GM12878 (cell line): ENCODE data around the gene INA. TPM values are rescaled to one million over a fixed set of nuclear protein-coding genes. Genes with fewer than 3 reads are reported as not detected.

ENCODE experiments used
- ATAC-seq: fragments of 200-7000 bp; cut with Tn5 transposase; 3 replicates; pipeline ENCODE4 v1.9.1; 2020; ENCODE audit warnings: mild to moderate bottlenecking, moderate library complexity
- BruUV-seq: library from RNA; stranded (reverse); fragments of 400-500 nt; replicated peaks from 2 replicates; lab custom pipeline; 2021; lab: Mats Ljungman, UMichigan
- CTCF ChIA-PET: fragments of 300-600 bp; sonication (Branson Sonifier 250); formaldehyde crosslinking; extraction: SDS; loops from one replicate; lab custom pipeline; 2021; ENCODE audit warnings: inconsistent platforms; lab: Yijun Ruan, JAX
- POLR2A ChIA-PET: fragments of 350-600 bp; formaldehyde crosslinking; extraction: SDS; loops from one replicate; lab custom pipeline; 2021; ENCODE audit warnings: inconsistent platforms; lab: Charles Lee
- RAD21 ChIA-PET: fragments of 300-600 bp; sonication (Branson Sonifier 250); formaldehyde crosslinking; loops from one replicate; lab custom pipeline; 2023; ENCODE audit warnings: antibody characterized with exemption; ENCODE audit not compliant: unreplicated experiment; lab: Charles Lee
- SMC1A ChIA-PET: fragments of 300-600 bp; sonication (Branson Sonifier 250); formaldehyde crosslinking; loops from one replicate; lab custom pipeline; 2023; ENCODE audit not compliant: unreplicated experiment, uncharacterized antibody; lab: Charles Lee
- DNase-seq: peaks from one replicate; pipeline ENCODE4 v3.0.0-alpha.2; 2011; ENCODE audit warnings: low read depth, low spot score
- FAIRE-seq: peaks from 3 replicates; lab custom pipeline; 2011; peaks lifted over from hg19 to GRCh38; lab: Jason Lieb, UNC
- H2AFZ ChIP-seq: 2 replicates; pipeline ENCODE4 v1.6.0; 2011; ENCODE audit warnings: low read depth, low read length, control low read depth; ENCODE audit not compliant: control insufficient read depth
- H3K27ac ChIP-seq: 2 replicates; pipeline ENCODE4 v1.5.1; 2011; ENCODE audit warnings: control low read depth; ENCODE audit not compliant: control insufficient read depth, insufficient read depth
- H3K27me3 ChIP-seq, 2 experiments: replicated peaks in 1 of 2; 2 replicates each; pipeline versions ENCODE4 v1.6.0 to v1.6.1; 2011; ENCODE audit warnings: low read length in 1 of 2; ENCODE audit not compliant: control insufficient read depth in 2 of 2, insufficient read depth in 2 of 2
- H3K36me3 ChIP-seq, 2 experiments: 2 replicates each; pipeline ENCODE4 v1.5.1; 2011; ENCODE audit warnings: low read length in 1 of 2; ENCODE audit not compliant: control insufficient read depth in 2 of 2, insufficient read depth in 2 of 2
- H3K4me1 ChIP-seq: 2 replicates; pipeline ENCODE4 v1.6.1; 2011; ENCODE audit warnings: mild to moderate bottlenecking, low read length, moderate library complexity, mixed read lengths; ENCODE audit not compliant: control insufficient read depth, insufficient read depth
- H3K4me2 ChIP-seq: 2 replicates; pipeline ENCODE4 v1.6.0; 2011; ENCODE audit warnings: control low read depth; ENCODE audit not compliant: control insufficient read depth, insufficient read depth
- H3K4me3 ChIP-seq: fragments of 200-600 bp; sonication (generic); 2 replicates; pipeline ENCODE4 v1.5.1; 2016
- H3K79me2 ChIP-seq: 2 replicates; pipeline ENCODE4 v1.6.0; 2011; ENCODE audit warnings: low read length; ENCODE audit not compliant: control insufficient read depth, insufficient read depth
- H3K9ac ChIP-seq: 2 replicates; pipeline ENCODE4 v1.8.0; 2011; ENCODE audit warnings: low read length, control low read depth, mixed read lengths; ENCODE audit not compliant: control insufficient read depth, insufficient read depth
- H3K9me3 ChIP-seq: replicated peaks from 3 replicates; pipeline ENCODE4 v1.5.1; 2011; ENCODE audit warnings: mild to moderate bottlenecking, low read length; ENCODE audit not compliant: control insufficient read depth, insufficient read depth
- H4K20me1 ChIP-seq: 2 replicates; pipeline ENCODE4 v1.6.0; 2011; ENCODE audit not compliant: control insufficient read depth, insufficient read depth
- CBX3 ChIP-seq: fragments of 200-600 bp; sonication (generic); IDR thresholded peaks from 2 replicates; pipeline ENCODE4 v1.6.1; 2016; ENCODE audit warnings: low read depth, borderline replicate concordance
- CEBPB ChIP-seq, 2 experiments: fragments of 150-350 bp in 1 of 2; IDR thresholded peaks; 2 replicates each; pipeline ENCODE4 v1.6.1; 2012 to 2014; ENCODE audit warnings: low read depth in 2 of 2, low read length in 2 of 2, borderline replicate concordance in 1 of 2, inconsistent platforms in 1 of 2
- CHD2 ChIP-seq: IDR thresholded peaks from 2 replicates; pipeline ENCODE4 v1.6.1; 2011; ENCODE audit warnings: low read depth, low read length, improper control_type of control experiment, borderline replicate concordance
- DPF2 ChIP-seq: fragments of 450-650 bp; IDR thresholded peaks from 2 replicates; pipeline ENCODE4 v1.6.1; 2017; ENCODE audit warnings: mild to moderate bottlenecking
- HDAC2 ChIP-seq: fragments of 200-600 bp; sonication (generic); IDR thresholded peaks from 2 replicates; pipeline ENCODE4 v1.6.1; 2017
- MEF2B ChIP-seq: fragments of 450-650 bp; IDR thresholded peaks from 2 replicates; pipeline ENCODE4 v1.6.1; 2018; ENCODE audit warnings: mild to moderate bottlenecking, moderate library complexity; ENCODE audit not compliant: partially characterized antibody, poor library complexity, severe bottlenecking
- NRF1 ChIP-seq: conservative IDR thresholded peaks from 2 replicates; pipeline ENCODE4 v1.6.1; 2011; ENCODE audit warnings: mild to moderate bottlenecking, low read depth, low read length, improper control_type of control experiment
- POU2F2 ChIP-seq: IDR thresholded peaks from 3 replicates; pipeline ENCODE4 v1.6.1; 2011; ENCODE audit warnings: low read depth, mild to moderate bottlenecking, low read length, borderline replicate concordance
- RELA ChIP-seq: fragments of 450-650 bp; IDR thresholded peaks from 2 replicates; pipeline ENCODE4 v1.8.0; 2014; ENCODE audit warnings: borderline replicate concordance; ENCODE audit not compliant: partially characterized antibody
- ZNF207 ChIP-seq: fragments of 450-650 bp; IDR thresholded peaks from 2 replicates; pipeline ENCODE4 v1.6.1; 2014; ENCODE audit warnings: antibody characterized with exemption, mild to moderate bottlenecking, borderline replicate concordance
- WGBS: methylation state at CpG from one replicate; pipeline ENCODE4 v1.1.6; 2016; ENCODE audit warnings: low lambda C conversion rate; ENCODE audit not compliant: insufficient replicate concordance, insufficient coverage; ENCODE audit errors: missing lambda C conversion rate; 5-methylcytosine and 5-hydroxymethylcytosine counted together
- in situ Hi-C: fragments of 300-500 bp; cut with MboI; formaldehyde crosslinking; loops from 9 replicates; pipeline ENCODE4 v1.14.3; 2018; ENCODE audit warnings: mixed read lengths
- intact Hi-C: fragments of 100-400 bp; cut with micrococcal nuclease; formaldehyde crosslinking; loops from one replicate; pipeline ENCODE4 v1.14.2; 2022; ENCODE audit not compliant: unreplicated experiment
- polyA plus RNA-seq, 11 experiments: library from polyadenylated mRNA; depleted of rRNA in 4 of 11; unstranded in 6 of 11; stranded (reverse) in 5 of 11; fragments of >200 nt; fragmentation: Nextera tagmentation in 4 of 11; fragmentation: Illumina TruSeq in 1 of 11; extraction: Ambion mirVana in 4 of 11; extraction: Trizol in 1 of 11; gene quantifications; 1 replicate in 1 of 11; 2 replicates in 10 of 11; pipeline versions ENCODE4 v1.2.1 to v1.2.3, GENCODE V29; 2011 to 2016; ENCODE audit warnings: inconsistent platforms in 2 of 11, missing spikeins in 2 of 11, low read depth in 1 of 11
- total RNA-seq, 4 experiments: library from RNA; depleted of rRNA in 3 of 4; stranded (reverse); fragments of >200 nt in 3 of 4; fragmentation: Illumina TruSeq in 1 of 4; extraction: Trizol in 1 of 4; gene quantifications; 2 replicates each; pipeline versions ENCODE4 v1.2.1 to v1.2.3, GENCODE V29; 2013 to 2021
- TF ChIP-seq, protein P1 (sequence below): fragments of 450-650 bp; IDR thresholded peaks from 2 replicates; pipeline ENCODE4 v1.6.1; 2018; ENCODE audit warnings: mild to moderate bottlenecking, low read depth, moderate library complexity; ENCODE audit not compliant: partially characterized antibody
- TF ChIP-seq, protein P2 (sequence below): fragments of 450-650 bp; IDR thresholded peaks from 2 replicates; pipeline ENCODE4 v1.6.1; 2016; ENCODE audit warnings: mild to moderate bottlenecking, moderate library complexity, borderline replicate concordance

The INA gene
- total and polyA plus RNA-seq, 10 of the 15 experiments (the other 5 are each of a cell fraction or from before 2014, with no cell fraction given) = 0.14 to 0.23 TPM; not detected in 8

DNA sequence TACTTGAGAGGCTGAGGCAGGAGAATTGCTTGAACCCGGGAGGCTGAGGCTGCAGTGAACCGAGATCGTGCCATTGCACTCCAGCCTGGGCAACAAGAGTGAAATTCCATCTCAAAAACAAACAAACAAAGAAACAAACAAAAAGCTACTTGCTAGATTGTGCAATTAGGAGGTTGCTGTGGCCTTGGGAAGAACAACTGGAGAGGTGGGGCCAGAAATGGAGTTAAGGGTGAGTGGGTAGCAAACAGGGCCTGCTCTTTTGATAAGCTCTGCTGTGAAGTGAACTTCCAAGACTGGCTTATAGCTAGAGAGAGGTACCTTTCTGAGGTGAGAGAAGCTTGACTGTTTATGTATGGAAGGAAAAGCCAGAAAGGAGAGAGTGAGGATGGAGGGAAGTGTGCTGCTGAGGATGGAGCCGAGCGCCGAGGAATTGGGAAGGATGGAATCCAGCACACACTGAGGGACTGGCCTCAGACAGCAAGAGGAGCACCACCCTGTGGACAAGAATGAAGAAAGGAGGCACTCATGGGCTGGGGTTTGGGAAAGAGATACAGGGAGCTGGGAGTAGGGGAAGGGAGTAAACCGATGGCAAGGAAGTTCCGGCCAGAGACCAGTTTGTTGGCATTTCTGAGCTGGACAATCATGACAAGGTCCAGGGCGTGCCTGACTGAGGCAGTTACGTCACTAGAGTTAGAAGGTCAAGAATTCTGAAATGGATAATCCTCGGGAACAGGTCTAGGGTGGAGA lies 38.3 kb upstream of the INA start:
- Histone ChIP-seq H3K4me1 (peaks cover 15% of the 10 kb centered on the region), H3K4me3 (no peak overlapping the region), H3K27me3 (no peaks in the 10 kb centered on the region), H2AFZ (no peak overlapping the region), H3K79me2 (no peaks in the 10 kb centered on the region), H3K4me2 (no peak overlapping the region), H3K36me3 (no peaks in the 10 kb centered on the region), H3K27ac (no peak overlapping the region), H3K9ac (no peak overlapping the region), H4K20me1 (no peaks in the 10 kb centered on the region), H3K9me3 (no peaks in the 10 kb centered on the region)
- intact Hi-C loops = no loop called here
- WGBS = 78% methylated on average over 11 of the region's 11 CpGs
- DNase-seq = no peak
- BruUV-seq = no TSS peak
- ChIA-PET CTCF (interaction anchor here (1.2 to 6.6 kb wide), 7 partner anchors 10 to 321 kb away, joined by 3 to 64 read pairs (median 4); partner anchors contain the start of gene CNNM2), RAD21 (interaction anchor here (0.7 to 1.1 kb wide), 4 partner anchors 48 to 532 kb away, joined by 3 to 4 read pairs (median 3); partner anchors contain the start of gene CNNM2), SMC1A (interaction anchor here (0.7 to 2.0 kb wide), 7 partner anchors 8 to 337 kb away, joined by 3 to 9 read pairs (median 4); no protein-coding TSS in a partner anchor), POLR2A (interaction anchor here (0.5 to 0.7 kb wide), 2 partner anchors 321 to 844 kb away, joined by 3 read pairs; partner anchors contain the start of gene CNNM2)
- in situ Hi-C loops = no loop called here
- TF ChIP-seq HDAC2 (no peak), CBX3 (no peak), DPF2 (no peak), NRF1 (no peak), POU2F2 (no peak), CHD2 (no peak), CEBPB (IDR thresholded peaks at IDR 0.05; ENCODE audit: borderline replicate concordance in 1 of 2, low read depth in 2 of 2, low read length in 2 of 2) (no peak), RELA (no peak), MEF2B (no peak), ZNF207 (no peak)
- TF ChIP-seq, protein P1, sequence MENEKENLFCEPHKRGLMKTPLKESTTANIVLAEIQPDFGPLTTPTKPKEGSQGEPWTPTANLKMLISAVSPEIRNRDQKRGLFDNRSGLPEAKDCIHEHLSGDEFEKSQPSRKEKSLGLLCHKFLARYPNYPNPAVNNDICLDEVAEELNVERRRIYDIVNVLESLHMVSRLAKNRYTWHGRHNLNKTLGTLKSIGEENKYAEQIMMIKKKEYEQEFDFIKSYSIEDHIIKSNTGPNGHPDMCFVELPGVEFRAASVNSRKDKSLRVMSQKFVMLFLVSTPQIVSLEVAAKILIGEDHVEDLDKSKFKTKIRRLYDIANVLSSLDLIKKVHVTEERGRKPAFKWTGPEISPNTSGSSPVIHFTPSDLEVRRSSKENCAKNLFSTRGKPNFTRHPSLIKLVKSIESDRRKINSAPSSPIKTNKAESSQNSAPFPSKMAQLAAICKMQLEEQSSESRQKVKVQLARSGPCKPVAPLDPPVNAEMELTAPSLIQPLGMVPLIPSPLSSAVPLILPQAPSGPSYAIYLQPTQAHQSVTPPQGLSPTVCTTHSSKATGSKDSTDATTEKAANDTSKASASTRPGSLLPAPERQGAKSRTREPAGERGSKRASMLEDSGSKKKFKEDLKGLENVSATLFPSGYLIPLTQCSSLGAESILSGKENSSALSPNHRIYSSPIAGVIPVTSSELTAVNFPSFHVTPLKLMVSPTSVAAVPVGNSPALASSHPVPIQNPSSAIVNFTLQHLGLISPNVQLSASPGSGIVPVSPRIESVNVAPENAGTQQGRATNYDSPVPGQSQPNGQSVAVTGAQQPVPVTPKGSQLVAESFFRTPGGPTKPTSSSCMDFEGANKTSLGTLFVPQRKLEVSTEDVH = no peak
- TF ChIP-seq, protein P2, sequence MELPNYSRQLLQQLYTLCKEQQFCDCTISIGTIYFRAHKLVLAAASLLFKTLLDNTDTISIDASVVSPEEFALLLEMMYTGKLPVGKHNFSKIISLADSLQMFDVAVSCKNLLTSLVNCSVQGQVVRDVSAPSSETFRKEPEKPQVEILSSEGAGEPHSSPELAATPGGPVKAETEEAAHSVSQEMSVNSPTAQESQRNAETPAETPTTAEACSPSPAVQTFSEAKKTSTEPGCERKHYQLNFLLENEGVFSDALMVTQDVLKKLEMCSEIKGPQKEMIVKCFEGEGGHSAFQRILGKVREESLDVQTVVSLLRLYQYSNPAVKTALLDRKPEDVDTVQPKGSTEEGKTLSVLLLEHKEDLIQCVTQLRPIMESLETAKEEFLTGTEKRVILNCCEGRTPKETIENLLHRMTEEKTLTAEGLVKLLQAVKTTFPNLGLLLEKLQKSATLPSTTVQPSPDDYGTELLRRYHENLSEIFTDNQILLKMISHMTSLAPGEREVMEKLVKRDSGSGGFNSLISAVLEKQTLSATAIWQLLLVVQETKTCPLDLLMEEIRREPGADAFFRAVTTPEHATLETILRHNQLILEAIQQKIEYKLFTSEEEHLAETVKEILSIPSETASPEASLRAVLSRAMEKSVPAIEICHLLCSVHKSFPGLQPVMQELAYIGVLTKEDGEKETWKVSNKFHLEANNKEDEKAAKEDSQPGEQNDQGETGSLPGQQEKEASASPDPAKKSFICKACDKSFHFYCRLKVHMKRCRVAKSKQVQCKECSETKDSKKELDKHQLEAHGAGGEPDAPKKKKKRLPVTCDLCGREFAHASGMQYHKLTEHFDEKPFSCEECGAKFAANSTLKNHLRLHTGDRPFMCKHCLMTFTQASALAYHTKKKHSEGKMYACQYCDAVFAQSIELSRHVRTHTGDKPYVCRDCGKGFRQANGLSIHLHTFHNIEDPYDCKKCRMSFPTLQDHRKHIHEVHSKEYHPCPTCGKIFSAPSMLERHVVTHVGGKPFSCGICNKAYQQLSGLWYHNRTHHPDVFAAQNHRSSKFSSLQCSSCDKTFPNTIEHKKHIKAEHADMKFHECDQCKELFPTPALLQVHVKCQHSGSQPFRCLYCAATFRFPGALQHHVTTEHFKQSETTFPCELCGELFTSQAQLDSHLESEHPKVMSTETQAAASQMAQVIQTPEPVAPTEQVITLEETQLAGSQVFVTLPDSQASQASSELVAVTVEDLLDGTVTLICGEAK = no peak
- no peak for FAIRE-seq
- ATAC-seq = no peak
